ENCODE results near the gene RHBDD1.

Gene RHBDD1

GRCh38 chr2:227020416-227020815 is 184.6 kb downstream of the RHBDD1 start:
- in situ Hi-C loops (cut with MboI; ENCODE audit: low sequenced_read_pairs), result no loop called here

- in situ Hi-C loops (cut with MboI; ENCODE audit: low sequenced_read_pairs), result no loop called here
These were observed 186.8 kb downstream of the RHBDD1 start for GRCh38 chr2:227022608-227023007.

GRCh38 chr2:227025510-227025909 is 189.7 kb downstream of the RHBDD1 start:
- in situ Hi-C loops (cut with MboI; ENCODE audit: low sequenced_read_pairs), result no loop called here

GRCh38 chr2:227029426-227030105 is 193.7 kb downstream of the RHBDD1 start:
- in situ Hi-C loops (cut with MboI; ENCODE audit: low sequenced_read_pairs), result no loop called here

GRCh38 chr2:227030789-227031188 is 194.9 kb downstream of the RHBDD1 start:
- in situ Hi-C loops (cut with MboI; ENCODE audit: low sequenced_read_pairs), result no loop called here

- in situ Hi-C loops (cut with MboI; ENCODE audit: low sequenced_read_pairs), result no loop called here
These were observed 195.5 kb downstream of the RHBDD1 start for GRCh38 chr2:227031379-227031778.

GRCh38 chr2:227033471-227034148 is 197.8 kb downstream of the RHBDD1 start:
- in situ Hi-C loops (cut with MboI; ENCODE audit: low sequenced_read_pairs), result no loop called here

GRCh38 chr2:227035711-227036367 is 200.0 kb downstream of the RHBDD1 start:
- in situ Hi-C loops (cut with MboI; ENCODE audit: low sequenced_read_pairs), result no loop called here

- in situ Hi-C loops (cut with MboI; ENCODE audit: low sequenced_read_pairs), result no loop called here
These were observed 200.7 kb downstream of the RHBDD1 start for GRCh38 chr2:227036527-227036926.

GRCh38 chr2:227038550-227039189 is 202.8 kb downstream of the RHBDD1 start:
- in situ Hi-C loops (cut with MboI; ENCODE audit: low sequenced_read_pairs), result no loop called here

GRCh38 chr2:227043981-227044380 is 208.1 kb downstream of the RHBDD1 start:
- in situ Hi-C loops (cut with MboI; ENCODE audit: low sequenced_read_pairs), result no loop called here

Measured in hTERT RPE-1 (cell line).